CD14-positive monocyte (primary cell): ENCODE results near the gene IL22RA1. TPM values are rescaled to one million over a fixed set of nuclear protein-coding genes. Genes with fewer than 3 reads are reported as not detected.

Experiments used
- DNase-seq, 3 donors: peaks; one replicate each; pipeline ENCODE4 v3.0.0-alpha.2; 2011 to 2022
- H2AFZ ChIP-seq: 2 replicates; pipeline ENCODE4 v1.6.0; 2012; ENCODE audit warnings: mild to moderate bottlenecking, low read depth, low read length, inconsistent platforms; ENCODE audit not compliant: insufficient read depth, poor library complexity, severe bottlenecking
- H3K27ac ChIP-seq, 2 donors: 1 replicate in 1 of 2; 2 replicates in 1 of 2; pipeline ENCODE4 v1.5.1; 2012 to 2013; ENCODE audit warnings: low read length in 2 of 2, control low read depth in 1 of 2, inconsistent platforms in 1 of 2, low read depth in 1 of 2, mild to moderate bottlenecking in 1 of 2
- H3K27me3 ChIP-seq, 2 donors: one replicate each; pipeline versions ENCODE4 v1.6.0 to v1.6.1; 2011 to 2013; ENCODE audit warnings: low read length in 2 of 2; ENCODE audit not compliant: control insufficient read depth in 2 of 2, insufficient read depth in 2 of 2
- H3K36me3 ChIP-seq, 2 donors: replicated peaks in 1 of 2; 1 replicate in 1 of 2; 2 replicates in 1 of 2; pipeline versions ENCODE4 v1.5.1 to v1.6.1; 2012 to 2013; ENCODE audit warnings: low read length in 2 of 2, control low read depth in 1 of 2, inconsistent platforms in 1 of 2, mild to moderate bottlenecking in 1 of 2; ENCODE audit not compliant: insufficient read depth in 2 of 2, control insufficient read depth in 1 of 2
- H3K4me1 ChIP-seq, 2 donors: 1 replicate in 1 of 2; 2 replicates in 1 of 2; pipeline versions ENCODE4 v1.5.1 to v1.6.1; 2012 to 2013; ENCODE audit warnings: low read length in 2 of 2, control low read depth in 1 of 2, inconsistent platforms in 1 of 2, mild to moderate bottlenecking in 1 of 2, moderate library complexity in 1 of 2; ENCODE audit not compliant: insufficient read depth in 2 of 2, control insufficient read depth in 1 of 2
- H3K4me2 ChIP-seq: replicated peaks from 2 replicates; pipeline ENCODE3; 2012; ENCODE audit warnings: low read length, moderate library complexity, mild to moderate bottlenecking; ENCODE audit not compliant: poor library complexity, severe bottlenecking; ENCODE audit errors: extremely low read depth
- H3K4me3 ChIP-seq, 3 experiments: fragments of 200-600 bp in 1 of 3; sonication (generic) in 1 of 3; replicated peaks in 1 of 3; 1 replicate in 2 of 3; 2 replicates in 1 of 3; pipeline ENCODE4 v1.5.1; 2011 to 2013; ENCODE audit warnings: low read length in 3 of 3, mild to moderate bottlenecking in 3 of 3, control low read depth in 2 of 3, low read depth in 2 of 3, inconsistent platforms in 1 of 3, moderate library complexity in 1 of 3
- H3K79me2 ChIP-seq: 2 replicates; pipeline ENCODE4 v1.6.0; 2012; ENCODE audit warnings: mild to moderate bottlenecking, control low read depth, inconsistent platforms, low read length, moderate library complexity; ENCODE audit not compliant: insufficient read depth
- H3K9ac ChIP-seq: 2 replicates; pipeline ENCODE4 v1.6.0; 2017; ENCODE audit warnings: low read length, mild to moderate bottlenecking; ENCODE audit not compliant: insufficient read depth, poor library complexity, severe bottlenecking
- H3K9me3 ChIP-seq, 2 donors: replicated peaks in 1 of 2; 1 replicate in 1 of 2; 2 replicates in 1 of 2; pipeline versions ENCODE4 v1.5.1 to v1.6.1; 2012 to 2013; ENCODE audit warnings: low read length in 2 of 2, control low read depth in 1 of 2; ENCODE audit not compliant: control insufficient read depth in 1 of 2, insufficient read depth in 1 of 2
- H4K20me1 ChIP-seq: 2 replicates; pipeline ENCODE4 v1.6.0; 2012; ENCODE audit warnings: mild to moderate bottlenecking, low read length, control low read depth, moderate library complexity; ENCODE audit not compliant: insufficient read depth
- H3K27ac Mint-ChIP-seq, 7 donors: one replicate each; pipeline ENCODE4 v1.8.0; 2020; ENCODE audit warnings: mild to moderate bottlenecking in 7 of 7, mixed read lengths in 7 of 7, moderate library complexity in 6 of 7, inconsistent platforms in 2 of 7
- H3K27me3 Mint-ChIP-seq, 3 donors: one replicate each; pipeline ENCODE4 v1.8.0; 2021 to 2022; ENCODE audit warnings: low read depth in 3 of 3, mild to moderate bottlenecking in 3 of 3, mixed read lengths in 3 of 3, moderate library complexity in 3 of 3, inconsistent platforms in 1 of 3
- H3K36me3 Mint-ChIP-seq, 2 donors: one replicate each; pipeline ENCODE4 v1.8.0; 2020; ENCODE audit warnings: mixed read lengths in 2 of 2, inconsistent platforms in 1 of 2, mild to moderate bottlenecking in 1 of 2
- H3K4me1 Mint-ChIP-seq: one replicate; pipeline ENCODE4 v1.8.0; 2020; ENCODE audit warnings: mild to moderate bottlenecking, mixed read lengths
- H3K4me3 Mint-ChIP-seq, 2 donors: one replicate each; pipeline ENCODE4 v1.8.0; 2020; ENCODE audit warnings: mild to moderate bottlenecking in 2 of 2, mixed read lengths in 2 of 2, moderate library complexity in 1 of 2
- H3K9me3 Mint-ChIP-seq, 7 donors: one replicate each; pipeline ENCODE4 v1.8.0; 2020 to 2022; ENCODE audit warnings: mixed read lengths in 7 of 7, mild to moderate bottlenecking in 6 of 7, moderate library complexity in 6 of 7, inconsistent platforms in 2 of 7
- CTCF ChIP-seq: fragments of 200-600 bp; IDR thresholded peaks from one replicate; pipeline ENCODE4 v1.8.0; 2022; ENCODE audit warnings: antibody characterized with exemption, mild to moderate bottlenecking
- WGBS: methylation state at CpG from one replicate; pipeline ENCODE4 v1.1.5; 2013; ENCODE audit warnings: missing lambda C conversion rate; ENCODE audit not compliant: insufficient coverage; 5-methylcytosine and 5-hydroxymethylcytosine counted together
- intact Hi-C, 2 donors: fragments of 100-400 bp; cut with micrococcal nuclease; formaldehyde crosslinking; loops; one replicate each; pipeline versions ENCODE4 v1.15.0 to v1.15.1; 2023
- polyA plus RNA-seq, 3 donors: library from polyadenylated mRNA; depleted of rRNA in 1 of 3; unstranded in 2 of 3; stranded (reverse) in 1 of 3; fragments of 300-500 nt in 2 of 3; fragments of >200 nt in 1 of 3; fragmentation: Illumina TruSeq in 2 of 3; gene quantifications; 1 replicate in 2 of 3; 2 replicates in 1 of 3; pipeline ENCODE4 v1.2.3, GENCODE V29; 2012 to 2021

The IL22RA1 gene
- polyA plus RNA-seq, 3 donors = not detected

- H3K36me3 ChIP-seq = no peaks in the 10 kb centered on the region
- peaks cover 5 to 12% (median 11%) of the 10 kb centered on the region in 3 donors for H3K27me3 Mint-ChIP-seq
- H3K79me2 ChIP-seq = no peaks in the 10 kb centered on the region
- no peak overlapping the region for H3K27ac ChIP-seq
- DNase-seq = no peak
- H2AFZ ChIP-seq = no peak overlapping the region
- no peak overlapping the region for H3K4me2 ChIP-seq
- H3K27ac Mint-ChIP-seq = peak overlapping the region in 1 of 7 donors; percentile 26
- H3K36me3 Mint-ChIP-seq = no peaks in the 10 kb centered on the region
- no peaks in the 10 kb centered on the region for H3K9me3 ChIP-seq
- WGBS = 44% methylated on average over 3 of the region's 5 CpGs
- H3K4me3 ChIP-seq = no peak overlapping the region
- peaks cover 7% of the 10 kb centered on the region for H3K4me1 Mint-ChIP-seq
- intact Hi-C loops = no loop called here
- H3K27me3 ChIP-seq = no peaks in the 10 kb centered on the region
- H3K4me1 ChIP-seq = peaks cover 0 to 7% of the 10 kb centered on the region in 2 donors
- H3K9me3 Mint-ChIP-seq = peaks cover 0 to 8% (median 2%) of the 10 kb centered on the region in 7 donors
- H4K20me1 ChIP-seq = no peaks in the 10 kb centered on the region
- H3K4me3 Mint-ChIP-seq = peak overlapping the region in 1 of 2 donors; percentile 36
- no peak for TF ChIP-seq CTCF
- no peak overlapping the region for H3K9ac ChIP-seq
These were observed 31.0 kb upstream of the IL22RA1 start for GRCh38 chr1:24173638-24174575.

GRCh38 chr1:24172598-24172997 lies 29.7 kb upstream of the IL22RA1 start:
- Mint-ChIP-seq H3K27me3 (peaks cover 5 to 15% (median 12%) of the 10 kb centered on the region in 3 donors), H3K27ac (no peak overlapping the region), H3K9me3 (peaks cover 0 to 8% (median 2%) of the 10 kb centered on the region in 7 donors), H3K4me1 (peaks cover 7% of the 10 kb centered on the region), H3K36me3 (no peaks in the 10 kb centered on the region), H3K4me3 (no peak overlapping the region)
- DNase-seq = no peak
- no peak overlapping the region for H3K9ac ChIP-seq
- no peak overlapping the region for H3K4me2 ChIP-seq
- peaks cover 0 to 7% of the 10 kb centered on the region in 2 donors for H3K4me1 ChIP-seq
- H3K27me3 ChIP-seq = no peaks in the 10 kb centered on the region
- H3K9me3 ChIP-seq = no peaks in the 10 kb centered on the region
- WGBS = 92% methylated on average over 2 of the region's 5 CpGs
- no peak for TF ChIP-seq CTCF
- no peaks in the 10 kb centered on the region for H3K36me3 ChIP-seq
- H4K20me1 ChIP-seq = no peaks in the 10 kb centered on the region
- no peak overlapping the region for H3K27ac ChIP-seq
- intact Hi-C loops = no loop called here
- no peaks in the 10 kb centered on the region for H3K79me2 ChIP-seq
- no peak overlapping the region for H3K4me3 ChIP-seq
- H2AFZ ChIP-seq = no peak overlapping the region
